SU-DHL-6 (cell line): Measurements from ENCODE around the gene EPX.

ENCODE experiments used
- H2AFZ ChIP-seq: fragments of 200-600 bp; sonication (generic); 2 replicates; pipeline ENCODE4 v1.6.1; 2014; ENCODE audit warnings: low read depth, mild to moderate bottlenecking, moderate library complexity, mixed read lengths, antibody characterized with exemption, low read length; ENCODE audit not compliant: severe bottlenecking
- H3F3A ChIP-seq: fragments of 200-600 bp; shearing (Covaris generic); 2 replicates; pipeline ENCODE4 v1.6.0; 2016; ENCODE audit warnings: antibody characterized with exemption, mild to moderate bottlenecking; ENCODE audit not compliant: insufficient read depth
- H3K27ac ChIP-seq: fragments of 200-600 bp; sonication (generic); 2 replicates; pipeline ENCODE4 v1.5.1; 2016; ENCODE audit warnings: low read depth, mild to moderate bottlenecking, low read length, moderate library complexity, mixed read lengths
- H3K27me3 ChIP-seq: fragments of 200-600 bp; sonication (generic), shearing (Covaris generic); 2 replicates; pipeline ENCODE4 v1.6.0; 2014; ENCODE audit warnings: mild to moderate bottlenecking, low read length
- H3K36me3 ChIP-seq: fragments of 200-600 bp; sonication (generic); 2 replicates; pipeline ENCODE4 v1.6.1; 2014; ENCODE audit warnings: mild to moderate bottlenecking, low read length, mixed read lengths
- H3K4me2 ChIP-seq: fragments of 300-600, 200-600 bp; shearing (Covaris generic), sonication (generic); 2 replicates; pipeline ENCODE4 v1.6.0; 2014; ENCODE audit warnings: low read length, low read depth, mild to moderate bottlenecking; ENCODE audit not compliant: poor library complexity, severe bottlenecking
- H3K4me3 ChIP-seq: fragments of 200-600 bp; sonication (generic); 2 replicates; pipeline ENCODE4 v1.5.1; 2014; ENCODE audit warnings: antibody characterized with exemption, low read length, mild to moderate bottlenecking, mixed read lengths; ENCODE audit not compliant: insufficient read depth, poor library complexity, severe bottlenecking
- H3K79me2 ChIP-seq: fragments of 200-600 bp; sonication (generic); 2 replicates; pipeline ENCODE4 v1.6.1; 2014; ENCODE audit warnings: mild to moderate bottlenecking, low read length, moderate library complexity; ENCODE audit not compliant: insufficient read depth
- H3K9ac ChIP-seq: fragments of 200-600 bp; sonication (generic); 2 replicates; pipeline ENCODE4 v1.7.0; 2014; ENCODE audit warnings: mild to moderate bottlenecking, low read length
- H3K9me2 ChIP-seq: fragments of 200-600 bp; sonication (generic); replicated peaks from 2 replicates; pipeline ENCODE4 v1.6.1; 2014; ENCODE audit warnings: low read length; ENCODE audit not compliant: insufficient read depth
- H3K9me3 ChIP-seq: fragments of 200-600 bp; sonication (generic); 2 replicates; pipeline ENCODE4 v1.6.1; 2014; ENCODE audit warnings: low read length, mixed read lengths; ENCODE audit not compliant: insufficient read depth
- H4K20me1 ChIP-seq: fragments of 200-600 bp; sonication (generic); 2 replicates; pipeline ENCODE4 v1.6.1; 2014; ENCODE audit warnings: low read depth, mild to moderate bottlenecking, antibody characterized with exemption, low read length, moderate library complexity, mixed read lengths
- CTCF ChIP-seq: fragments of 200-600 bp; sonication (generic); IDR thresholded peaks from one replicate; pipeline ENCODE4 v1.5.1; 2017; ENCODE audit warnings: antibody characterized with exemption, mild to moderate bottlenecking, low read length, moderate library complexity; ENCODE audit not compliant: insufficient read depth, poor library complexity, severe bottlenecking
- EZH2phosphoT487 ChIP-seq: fragments of 200-600 bp; sonication (generic), shearing (Covaris generic); conservative IDR thresholded peaks from 2 replicates; pipeline ENCODE4 v1.6.1; 2018; ENCODE audit warnings: mild to moderate bottlenecking, antibody characterized with exemption, low read length, moderate library complexity, mixed read lengths

Gene EPX

GRCh38 chr17:58246781-58247180 is 54.3 kb downstream of the EPX start:
- no peak overlapping the region for H3K4me3 ChIP-seq
- H4K20me1 ChIP-seq, result no peaks in the 10 kb centered on the region
- no peak overlapping the region for H3K4me2 ChIP-seq
- H3K27ac ChIP-seq, result no peak overlapping the region
- no peaks in the 10 kb centered on the region for H3K9me3 ChIP-seq
- no peaks in the 10 kb centered on the region for H3K27me3 ChIP-seq
- H3K9me2 ChIP-seq, result no peaks in the 10 kb centered on the region
- no peaks in the 10 kb centered on the region for H3K79me2 ChIP-seq
- no peak overlapping the region for H3K9ac ChIP-seq
- no peaks in the 10 kb centered on the region for H3F3A ChIP-seq
- H2AFZ ChIP-seq, result no peak overlapping the region
- H3K36me3 ChIP-seq, result no peaks in the 10 kb centered on the region
- TF ChIP-seq EZH2phosphoT487 (no peak), CTCF (no peak)

DNA sequence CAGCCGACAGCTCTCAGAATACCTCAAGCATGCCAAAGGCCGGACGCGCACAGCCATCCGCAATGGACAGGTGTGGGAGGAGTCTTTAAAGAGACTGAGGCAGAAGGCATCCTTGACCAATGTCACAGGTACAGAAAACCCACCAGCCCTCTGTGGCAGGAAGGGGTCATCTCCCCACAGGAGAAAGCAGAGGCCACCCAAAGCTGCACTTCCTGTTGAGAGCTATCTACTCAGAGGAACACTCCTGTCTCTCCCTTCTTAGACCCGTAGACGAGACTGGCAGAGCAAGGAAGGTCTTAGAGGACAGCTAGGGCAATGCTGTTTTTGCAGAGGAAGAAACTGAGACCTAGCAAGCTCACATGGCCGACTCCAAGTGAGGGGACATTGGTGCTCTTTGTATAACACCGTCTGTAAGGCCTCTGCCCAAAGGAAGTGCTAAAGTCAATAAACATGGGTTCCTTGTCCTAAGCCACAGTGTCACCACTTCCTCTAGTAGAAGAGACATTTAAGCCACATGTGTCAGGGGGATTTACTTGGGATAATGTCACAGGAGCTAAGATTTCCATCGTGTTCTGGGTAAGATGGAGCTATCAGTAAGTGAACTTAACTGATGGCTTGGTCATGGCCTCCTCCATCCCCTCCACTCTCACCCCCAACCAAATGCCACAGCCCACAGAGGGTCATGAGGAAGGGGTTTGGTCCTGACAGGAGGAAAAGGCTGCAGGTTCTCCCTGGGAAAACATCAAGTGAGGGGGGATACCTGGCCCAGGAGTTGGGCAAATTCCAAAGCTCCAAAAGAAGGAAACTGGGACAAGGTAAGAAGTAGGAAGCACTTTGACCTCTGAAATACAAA is 55.2 kb downstream of the EPX start:
- Histone ChIP-seq H3K4me3 (no peak overlapping the region), H3K79me2 (no peaks in the 10 kb centered on the region), H3K9me3 (no peaks in the 10 kb centered on the region), H4K20me1 (no peaks in the 10 kb centered on the region), H3F3A (no peaks in the 10 kb centered on the region), H3K9me2 (no peaks in the 10 kb centered on the region), H3K36me3 (no peaks in the 10 kb centered on the region), H3K4me2 (no peak overlapping the region), H3K9ac (no peak overlapping the region), H3K27ac (no peak overlapping the region), H3K27me3 (no peaks in the 10 kb centered on the region), H2AFZ (no peak overlapping the region)
- TF ChIP-seq EZH2phosphoT487 (no peak), CTCF (no peak)

GRCh38 chr17:58248955-58249269 is 56.4 kb downstream of the EPX start:
- no peaks in the 10 kb centered on the region for H3K27me3 ChIP-seq
- no peaks in the 10 kb centered on the region for H3K79me2 ChIP-seq
- H3K9me3 ChIP-seq, result no peaks in the 10 kb centered on the region
- H3F3A ChIP-seq, result no peaks in the 10 kb centered on the region
- H3K36me3 ChIP-seq, result no peaks in the 10 kb centered on the region
- no peak overlapping the region for H3K27ac ChIP-seq
- no peak overlapping the region for H3K4me3 ChIP-seq
- H2AFZ ChIP-seq, result no peak overlapping the region
- TF ChIP-seq CTCF, result no peak
- no peak for TF ChIP-seq EZH2phosphoT487
- no peak overlapping the region for H3K4me2 ChIP-seq
- no peak overlapping the region for H3K9ac ChIP-seq
- H4K20me1 ChIP-seq, result no peaks in the 10 kb centered on the region
- H3K9me2 ChIP-seq, result no peaks in the 10 kb centered on the region
